GM21447 (cell line): ENCODE data around the gene FLRT2.

Experiments
- ATAC-seq: cut with Tn5 transposase; IDR thresholded peaks from one replicate; pipeline ENCODE4 v1.9.1; 2021; ENCODE audit not compliant: unreplicated experiment

The FLRT2 gene

GRCh38 chr14:85528897-85529631 lies 880 bp upstream of the FLRT2 start:
- no peak for ATAC-seq

- ATAC-seq = no peak
These were observed 682 bp downstream of the FLRT2 start for GRCh38 chr14:85530626-85531025.

- no peak for ATAC-seq
These were observed 1.2 kb downstream of the FLRT2 start for GRCh38 chr14:85531141-85531586.

GRCh38 chr14:85531587-85532373 lies 1.8 kb downstream of the FLRT2 start:
- no peak for ATAC-seq

- ATAC-seq = no peak
These were observed 2.6 kb downstream of the FLRT2 start for GRCh38 chr14:85532374-85533022.

- no peak for ATAC-seq
These were observed 3.3 kb downstream of the FLRT2 start for GRCh38 chr14:85533023-85533860.

- no peak for ATAC-seq
These were observed 3.9 kb downstream of the FLRT2 start for GRCh38 chr14:85533861-85534291.

- ATAC-seq = no peak
These were observed 4.7 kb downstream of the FLRT2 start for GRCh38 chr14:85534458-85535293.

- no peak for ATAC-seq
These were observed 5.4 kb downstream of the FLRT2 start for GRCh38 chr14:85535321-85535720.

- ATAC-seq = no peak
These were observed 6.3 kb downstream of the FLRT2 start for GRCh38 chr14:85535991-85536832.

- ATAC-seq = no peak
These were observed 6.9 kb downstream of the FLRT2 start for GRCh38 chr14:85536833-85537190.

- ATAC-seq = no peak
These were observed 7.6 kb downstream of the FLRT2 start for GRCh38 chr14:85537526-85537925.

GRCh38 chr14:85538636-85539035 lies 8.7 kb downstream of the FLRT2 start:
- ATAC-seq = no peak

GRCh38 chr14:85539510-85539909 lies 9.6 kb downstream of the FLRT2 start:
- no peak for ATAC-seq

- no peak for ATAC-seq
These were observed 12.7 kb downstream of the FLRT2 start for GRCh38 chr14:85542623-85543022.

GRCh38 chr14:85545738-85546137 lies 15.8 kb downstream of the FLRT2 start:
- no peak for ATAC-seq

GRCh38 chr14:85546390-85546789 lies 16.4 kb downstream of the FLRT2 start:
- no peak for ATAC-seq

GRCh38 chr14:85549697-85550096 lies 19.8 kb downstream of the FLRT2 start:
- no peak for ATAC-seq

- no peak for ATAC-seq
These were observed 24.2 kb downstream of the FLRT2 start for GRCh38 chr14:85554106-85554505.
